ENCODE data around the gene PTPRG. TPM values are rescaled to one million over a fixed set of nuclear protein-coding genes. Genes with fewer than 3 reads are reported as not detected.

The PTPRG gene
- total RNA-seq, 1 donor from 2014 or later = 39.6 TPM

DNA sequence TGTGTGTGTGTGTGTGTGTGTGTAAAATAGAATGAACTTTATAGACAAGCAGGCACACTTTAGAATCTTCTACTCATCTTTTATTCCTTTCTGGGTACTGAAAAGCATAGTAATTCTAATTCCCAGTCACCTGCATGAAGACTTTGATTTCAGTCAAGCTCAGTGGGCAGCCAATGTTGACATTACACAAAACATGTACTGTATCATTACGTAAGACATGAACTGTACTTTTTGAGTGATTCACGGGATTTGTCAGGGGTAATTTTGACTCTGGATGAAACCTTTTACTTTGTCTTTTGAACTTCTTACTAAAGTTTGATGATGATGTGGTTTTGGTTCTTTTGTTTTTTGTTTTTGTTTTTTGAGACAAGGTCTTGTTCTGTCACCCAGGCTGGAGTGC is 38.8 kb downstream of the PTPRG start:
- Histone ChIP-seq H3K27ac (ENCODE audit: low read depth, low read length) (no peak overlapping the region), H4K20me1 (ENCODE audit: insufficient read depth, low read length) (peaks cover 54% of the 10 kb centered on the region), H2AFZ (ENCODE audit: low read depth, low read length) (no peak overlapping the region), H3K4me2 (ENCODE audit: low read length) (no peak overlapping the region), H3K36me3 (ENCODE audit: insufficient read depth, low read length) (no peaks in the 10 kb centered on the region), H3K9ac (ENCODE audit: low read length) (no peak overlapping the region), H3K4me1 (ENCODE audit: insufficient read depth, low read length) (no peaks in the 10 kb centered on the region), H3K27me3 (ENCODE audit: insufficient read depth, low read length) (no peaks in the 10 kb centered on the region), H3K79me2 (ENCODE audit: insufficient read depth, low read length) (peaks cover 19% of the 10 kb centered on the region), H3K9me3 (ENCODE audit: insufficient read depth, low read depth, low read length) (no peaks in the 10 kb centered on the region), H3K4me3 (ENCODE audit: insufficient read depth, low read depth, low read length) (no peak overlapping the region)
- no peaks in the 10 kb centered on the region for H3K9me3 Mint-ChIP-seq (ENCODE audit: unreplicated experiment)
- TF ChIP-seq, protein P1, sequence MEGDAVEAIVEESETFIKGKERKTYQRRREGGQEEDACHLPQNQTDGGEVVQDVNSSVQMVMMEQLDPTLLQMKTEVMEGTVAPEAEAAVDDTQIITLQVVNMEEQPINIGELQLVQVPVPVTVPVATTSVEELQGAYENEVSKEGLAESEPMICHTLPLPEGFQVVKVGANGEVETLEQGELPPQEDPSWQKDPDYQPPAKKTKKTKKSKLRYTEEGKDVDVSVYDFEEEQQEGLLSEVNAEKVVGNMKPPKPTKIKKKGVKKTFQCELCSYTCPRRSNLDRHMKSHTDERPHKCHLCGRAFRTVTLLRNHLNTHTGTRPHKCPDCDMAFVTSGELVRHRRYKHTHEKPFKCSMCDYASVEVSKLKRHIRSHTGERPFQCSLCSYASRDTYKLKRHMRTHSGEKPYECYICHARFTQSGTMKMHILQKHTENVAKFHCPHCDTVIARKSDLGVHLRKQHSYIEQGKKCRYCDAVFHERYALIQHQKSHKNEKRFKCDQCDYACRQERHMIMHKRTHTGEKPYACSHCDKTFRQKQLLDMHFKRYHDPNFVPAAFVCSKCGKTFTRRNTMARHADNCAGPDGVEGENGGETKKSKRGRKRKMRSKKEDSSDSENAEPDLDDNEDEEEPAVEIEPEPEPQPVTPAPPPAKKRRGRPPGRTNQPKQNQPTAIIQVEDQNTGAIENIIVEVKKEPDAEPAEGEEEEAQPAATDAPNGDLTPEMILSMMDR (IDR thresholded peaks at IDR 0.05; ENCODE audit: insufficient read depth, low read depth, low read length) = no peak
- TF ChIP-seq EZH2 (IDR thresholded peaks at IDR 0.05; ENCODE audit: insufficient read depth, low read length) = no peak
- peaks cover 4% of the 10 kb centered on the region for H3K4me1 Mint-ChIP-seq (ENCODE audit: low read depth, unreplicated experiment)
- H3K27me3 Mint-ChIP-seq (ENCODE audit: low read depth, unreplicated experiment) = no peaks in the 10 kb centered on the region
- DNase-seq (ENCODE audit: low read depth) (no peak), FAIRE-seq (no peak)
- H3K27ac Mint-ChIP-seq (ENCODE audit: unreplicated experiment) = no peak overlapping the region
- no peak overlapping the region for H3K4me3 Mint-ChIP-seq (ENCODE audit: unreplicated experiment)
- peaks cover 3% of the 10 kb centered on the region for H3K36me3 Mint-ChIP-seq (ENCODE audit: low read depth, unreplicated experiment)

GRCh38 chr3:61601831-61602230 is 40.5 kb downstream of the PTPRG start:
- peaks cover 3% of the 10 kb centered on the region for H3K36me3 Mint-ChIP-seq (ENCODE audit: low read depth, unreplicated experiment)
- H3K4me3 Mint-ChIP-seq (ENCODE audit: unreplicated experiment) = no peak overlapping the region
- Histone ChIP-seq H3K9me3 (ENCODE audit: insufficient read depth, low read depth, low read length) (no peaks in the 10 kb centered on the region), H3K27me3 (ENCODE audit: insufficient read depth, low read length) (no peaks in the 10 kb centered on the region), H3K9ac (ENCODE audit: low read length) (no peak overlapping the region), H4K20me1 (ENCODE audit: insufficient read depth, low read length) (peaks cover 62% of the 10 kb centered on the region), H3K4me2 (ENCODE audit: low read length) (no peak overlapping the region), H2AFZ (ENCODE audit: low read depth, low read length) (no peak overlapping the region), H3K79me2 (ENCODE audit: insufficient read depth, low read length) (peaks cover 19% of the 10 kb centered on the region), H3K27ac (ENCODE audit: low read depth, low read length) (no peak overlapping the region), H3K4me3 (ENCODE audit: insufficient read depth, low read depth, low read length) (no peak overlapping the region), H3K36me3 (ENCODE audit: insufficient read depth, low read length) (no peaks in the 10 kb centered on the region), H3K4me1 (ENCODE audit: insufficient read depth, low read length) (no peaks in the 10 kb centered on the region)
- no peaks in the 10 kb centered on the region for H3K9me3 Mint-ChIP-seq (ENCODE audit: unreplicated experiment)
- no peaks in the 10 kb centered on the region for H3K4me1 Mint-ChIP-seq (ENCODE audit: low read depth, unreplicated experiment)
- no peak overlapping the region for H3K27ac Mint-ChIP-seq (ENCODE audit: unreplicated experiment)
- FAIRE-seq (no peak), DNase-seq (ENCODE audit: low read depth) (no peak)
- no peak for TF ChIP-seq EZH2 (IDR thresholded peaks at IDR 0.05; ENCODE audit: insufficient read depth, low read length)
- TF ChIP-seq, protein P1 (IDR thresholded peaks at IDR 0.05; ENCODE audit: insufficient read depth, low read depth, low read length) = no peak
- no peaks in the 10 kb centered on the region for H3K27me3 Mint-ChIP-seq (ENCODE audit: low read depth, unreplicated experiment)

DNA sequence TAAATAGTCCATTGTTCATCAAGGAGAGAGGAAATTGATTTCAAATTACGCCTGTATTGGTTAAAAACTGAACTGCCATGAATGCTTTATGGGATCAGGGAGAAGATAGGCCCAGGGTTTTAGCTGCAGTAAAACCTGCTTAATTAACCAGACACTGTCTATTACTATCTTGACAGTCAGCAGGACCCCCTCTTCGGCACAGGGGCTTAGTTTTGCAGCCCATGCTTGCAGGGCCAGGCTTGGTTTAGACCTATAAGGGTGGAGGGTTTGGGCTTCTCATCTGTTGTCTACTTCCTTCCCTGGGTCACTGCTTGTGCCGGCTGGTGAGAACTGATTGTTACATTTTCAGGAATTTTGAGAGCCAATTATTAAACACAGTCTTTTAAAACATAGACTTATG is 41.1 kb downstream of the PTPRG start:
- Histone ChIP-seq H3K27ac (ENCODE audit: low read depth, low read length) (no peak overlapping the region), H3K36me3 (ENCODE audit: insufficient read depth, low read length) (no peaks in the 10 kb centered on the region), H3K27me3 (ENCODE audit: insufficient read depth, low read length) (no peaks in the 10 kb centered on the region), H2AFZ (ENCODE audit: low read depth, low read length) (no peak overlapping the region), H3K4me2 (ENCODE audit: low read length) (no peak overlapping the region), H3K9me3 (ENCODE audit: insufficient read depth, low read depth, low read length) (no peaks in the 10 kb centered on the region), H3K9ac (ENCODE audit: low read length) (no peak overlapping the region), H3K79me2 (ENCODE audit: insufficient read depth, low read length) (peaks cover 15% of the 10 kb centered on the region), H3K4me1 (ENCODE audit: insufficient read depth, low read length) (no peaks in the 10 kb centered on the region), H3K4me3 (ENCODE audit: insufficient read depth, low read depth, low read length) (no peak overlapping the region), H4K20me1 (ENCODE audit: insufficient read depth, low read length) (peaks cover 56% of the 10 kb centered on the region)
- TF ChIP-seq, protein P1 (IDR thresholded peaks at IDR 0.05; ENCODE audit: insufficient read depth, low read depth, low read length) = no peak
- TF ChIP-seq EZH2 (IDR thresholded peaks at IDR 0.05; ENCODE audit: insufficient read depth, low read length) = no peak
- peaks cover 3% of the 10 kb centered on the region for H3K4me1 Mint-ChIP-seq (ENCODE audit: low read depth, unreplicated experiment)
- peaks cover 3% of the 10 kb centered on the region for H3K36me3 Mint-ChIP-seq (ENCODE audit: low read depth, unreplicated experiment)
- no peaks in the 10 kb centered on the region for H3K9me3 Mint-ChIP-seq (ENCODE audit: unreplicated experiment)
- no peak for DNase-seq (ENCODE audit: low read depth)
- no peak overlapping the region for H3K27ac Mint-ChIP-seq (ENCODE audit: unreplicated experiment)
- H3K27me3 Mint-ChIP-seq (ENCODE audit: low read depth, unreplicated experiment) = no peaks in the 10 kb centered on the region
- no peak overlapping the region for H3K4me3 Mint-ChIP-seq (ENCODE audit: unreplicated experiment)
- no peak for FAIRE-seq
